ENCODE measurements around the gene ZBTB47.

Gene ZBTB47

DNA sequence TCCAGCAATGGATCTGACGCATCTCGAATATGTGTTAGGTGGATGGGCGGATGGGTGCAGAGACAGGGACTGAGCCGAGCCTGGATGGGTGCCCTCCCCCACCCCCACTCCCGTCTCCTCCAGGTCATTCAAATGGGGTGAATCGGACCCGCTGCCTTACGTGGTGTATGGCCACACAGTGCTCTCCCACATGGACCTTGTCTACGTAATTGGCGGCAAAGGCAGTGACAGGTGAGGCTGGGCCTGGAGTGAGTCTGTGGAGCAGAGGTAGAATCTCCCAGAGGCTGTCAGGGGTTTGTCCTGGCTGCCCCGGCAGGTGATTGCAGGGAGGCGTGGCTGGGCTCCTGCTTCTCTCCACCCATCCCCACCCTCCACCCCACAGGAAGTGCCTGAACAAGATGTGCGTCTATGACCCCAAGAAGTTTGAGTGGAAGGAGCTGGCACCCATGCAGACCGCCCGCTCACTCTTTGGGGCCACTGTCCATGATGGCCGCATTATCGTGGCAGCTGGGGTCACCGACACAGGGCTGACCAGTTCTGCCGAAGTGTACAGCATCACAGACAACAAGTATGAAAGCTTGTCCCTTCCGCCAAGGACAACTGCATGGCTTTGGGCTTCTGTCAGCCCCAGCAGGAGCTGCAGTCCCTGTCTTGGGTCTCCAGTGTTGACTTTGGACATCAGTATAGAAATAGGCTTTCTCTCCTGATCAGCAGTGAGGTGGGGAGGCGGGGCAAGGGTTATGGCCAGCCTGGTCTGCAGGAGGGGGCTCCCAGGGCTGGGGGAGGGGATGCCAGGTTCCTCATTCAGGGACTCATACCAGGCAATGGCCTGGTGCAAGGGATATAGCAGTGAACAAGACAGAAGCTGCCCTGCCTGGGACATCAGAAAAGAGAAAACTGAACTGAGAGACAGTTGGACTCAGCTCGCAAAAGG lies 35.3 kb downstream of the ZBTB47 start:
- H3K27ac ChIP-seq = no peak overlapping the region
- peaks cover 13% of the 10 kb centered on the region for H3K27me3 ChIP-seq (replicated peaks)
- no peak overlapping the region for H3K4me3 ChIP-seq (ENCODE audit: low read depth, low read length)
- H3K36me3 ChIP-seq (replicated peaks) = no peaks in the 10 kb centered on the region
- DNase-seq = no peak
- in situ Hi-C loops (cut with HindIII; ENCODE audit: low pct_ligation_motif_present, low sequenced_read_pairs) = no loop called here
- TF ChIP-seq, protein P1, sequence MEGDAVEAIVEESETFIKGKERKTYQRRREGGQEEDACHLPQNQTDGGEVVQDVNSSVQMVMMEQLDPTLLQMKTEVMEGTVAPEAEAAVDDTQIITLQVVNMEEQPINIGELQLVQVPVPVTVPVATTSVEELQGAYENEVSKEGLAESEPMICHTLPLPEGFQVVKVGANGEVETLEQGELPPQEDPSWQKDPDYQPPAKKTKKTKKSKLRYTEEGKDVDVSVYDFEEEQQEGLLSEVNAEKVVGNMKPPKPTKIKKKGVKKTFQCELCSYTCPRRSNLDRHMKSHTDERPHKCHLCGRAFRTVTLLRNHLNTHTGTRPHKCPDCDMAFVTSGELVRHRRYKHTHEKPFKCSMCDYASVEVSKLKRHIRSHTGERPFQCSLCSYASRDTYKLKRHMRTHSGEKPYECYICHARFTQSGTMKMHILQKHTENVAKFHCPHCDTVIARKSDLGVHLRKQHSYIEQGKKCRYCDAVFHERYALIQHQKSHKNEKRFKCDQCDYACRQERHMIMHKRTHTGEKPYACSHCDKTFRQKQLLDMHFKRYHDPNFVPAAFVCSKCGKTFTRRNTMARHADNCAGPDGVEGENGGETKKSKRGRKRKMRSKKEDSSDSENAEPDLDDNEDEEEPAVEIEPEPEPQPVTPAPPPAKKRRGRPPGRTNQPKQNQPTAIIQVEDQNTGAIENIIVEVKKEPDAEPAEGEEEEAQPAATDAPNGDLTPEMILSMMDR (IDR thresholded peaks at IDR 0.05; ENCODE audit: low read depth, low read length, missing control alignments) = no peak

DNA sequence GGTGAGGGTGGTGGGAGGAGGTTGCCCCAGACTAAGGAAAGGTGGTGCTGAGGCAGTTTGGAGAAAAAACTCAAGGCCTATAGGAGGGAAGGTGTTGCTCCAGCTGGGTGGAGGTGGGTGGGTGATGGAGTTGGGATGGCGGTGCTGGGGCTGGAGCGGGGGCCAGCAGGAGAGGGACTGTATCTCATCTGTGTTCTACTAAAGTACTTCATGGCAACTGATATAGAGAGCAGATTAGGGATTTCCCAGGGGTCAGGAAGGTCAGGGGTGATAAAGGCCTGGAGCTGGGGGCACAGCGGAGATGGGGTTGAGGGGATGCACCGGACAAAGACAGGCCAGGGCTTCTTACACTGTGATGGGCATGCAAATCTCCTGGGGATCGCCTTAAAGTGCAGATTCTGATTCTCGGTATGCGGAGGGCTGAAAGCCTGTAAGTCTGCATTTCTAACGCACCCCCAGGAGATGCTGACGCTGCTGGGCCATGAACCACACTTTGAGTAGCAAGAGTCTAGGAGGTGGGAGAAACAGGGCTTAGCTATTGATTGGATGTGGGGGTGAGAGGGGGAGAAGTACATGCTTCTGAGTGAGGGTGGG lies 36.0 kb downstream of the ZBTB47 start:
- in situ Hi-C loops (cut with HindIII; ENCODE audit: low pct_ligation_motif_present, low sequenced_read_pairs) = no loop called here
- Histone ChIP-seq H3K27ac (no peak overlapping the region), H3K4me3 (ENCODE audit: low read depth, low read length) (no peak overlapping the region), H3K36me3 (replicated peaks) (no peaks in the 10 kb centered on the region), H3K27me3 (replicated peaks) (peaks cover 13% of the 10 kb centered on the region)
- DNase-seq = no peak
- TF ChIP-seq, protein P1 (IDR thresholded peaks at IDR 0.05; ENCODE audit: low read depth, low read length, missing control alignments) = no peak

DNA sequence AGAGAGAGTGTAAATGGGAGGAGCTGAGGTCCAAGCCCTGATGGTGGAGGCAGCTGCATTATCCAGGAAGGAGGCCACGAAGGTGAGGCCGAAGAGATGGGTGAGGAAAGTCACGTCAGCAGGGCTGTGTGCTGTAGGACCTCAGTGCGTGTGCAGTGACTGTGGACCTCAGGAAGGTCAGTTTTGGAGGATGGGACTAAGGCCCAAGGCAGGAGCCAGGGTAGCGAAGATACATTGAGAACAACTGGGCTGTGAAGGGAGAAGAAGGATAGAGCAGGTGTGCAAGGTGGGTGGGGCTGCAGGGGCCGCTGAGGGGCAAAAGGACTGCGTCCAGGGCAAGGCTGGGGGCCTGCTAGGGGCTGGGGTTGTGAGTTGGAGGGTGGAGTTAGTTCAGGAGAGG lies 36.7 kb downstream of the ZBTB47 start:
- Histone ChIP-seq H3K27ac (no peak overlapping the region), H3K36me3 (replicated peaks) (no peaks in the 10 kb centered on the region), H3K27me3 (replicated peaks) (peaks cover 13% of the 10 kb centered on the region), H3K4me3 (ENCODE audit: low read depth, low read length) (no peak overlapping the region)
- DNase-seq = no peak
- TF ChIP-seq, protein P1 (IDR thresholded peaks at IDR 0.05; ENCODE audit: low read depth, low read length, missing control alignments) = no peak
- in situ Hi-C loops (cut with HindIII; ENCODE audit: low pct_ligation_motif_present, low sequenced_read_pairs) = no loop called here

DNA sequence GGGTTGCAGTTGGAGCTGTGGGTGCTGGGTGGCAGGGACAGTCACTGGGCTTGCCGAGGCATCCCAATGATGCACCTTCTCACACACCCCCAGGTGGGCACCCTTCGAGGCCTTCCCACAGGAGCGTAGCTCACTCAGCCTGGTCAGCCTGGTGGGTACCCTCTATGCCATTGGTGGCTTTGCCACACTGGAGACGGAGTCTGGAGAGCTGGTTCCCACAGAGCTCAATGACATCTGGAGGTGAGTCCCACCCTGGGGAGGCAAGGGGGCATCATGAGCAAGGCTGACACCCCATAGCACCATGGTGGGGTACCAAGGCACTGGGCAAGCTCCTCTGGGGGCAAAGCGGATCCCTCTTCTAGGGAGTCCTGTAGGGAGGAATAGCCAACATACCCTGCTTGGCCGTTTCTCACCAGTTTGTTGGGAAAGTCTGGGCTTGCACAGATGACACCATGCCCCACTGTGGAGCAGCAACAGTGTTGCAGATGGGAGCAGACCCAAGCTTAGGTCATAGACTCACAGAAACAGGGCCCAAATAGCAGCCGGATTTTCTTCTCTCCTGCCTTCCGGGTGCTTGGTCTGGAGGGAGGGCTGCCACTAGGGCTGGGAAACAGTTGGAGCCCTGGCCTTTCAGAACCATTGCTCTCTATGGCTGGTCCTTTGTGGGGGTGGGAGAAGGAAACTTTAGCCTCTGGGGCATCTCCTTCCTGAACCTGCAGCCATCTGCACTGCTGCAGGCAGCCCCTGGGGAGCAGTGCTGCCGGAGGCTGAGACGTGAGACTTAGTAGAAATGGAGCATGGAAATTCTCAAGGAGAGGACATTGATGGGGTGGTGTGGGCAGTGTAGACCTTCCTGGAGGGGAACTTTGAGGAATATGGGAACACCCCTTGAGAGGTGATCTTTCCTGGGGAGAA lies 37.5 kb downstream of the ZBTB47 start:
- in situ Hi-C loops (cut with HindIII; ENCODE audit: low pct_ligation_motif_present, low sequenced_read_pairs) = no loop called here
- TF ChIP-seq, protein P1 (IDR thresholded peaks at IDR 0.05; ENCODE audit: low read depth, low read length, missing control alignments) = no peak
- no peak for DNase-seq
- H3K4me3 ChIP-seq (ENCODE audit: low read depth, low read length) = no peak overlapping the region
- no peak overlapping the region for H3K27ac ChIP-seq
- no peaks in the 10 kb centered on the region for H3K36me3 ChIP-seq (replicated peaks)
- peaks cover 10% of the 10 kb centered on the region for H3K27me3 ChIP-seq (replicated peaks)

DNA sequence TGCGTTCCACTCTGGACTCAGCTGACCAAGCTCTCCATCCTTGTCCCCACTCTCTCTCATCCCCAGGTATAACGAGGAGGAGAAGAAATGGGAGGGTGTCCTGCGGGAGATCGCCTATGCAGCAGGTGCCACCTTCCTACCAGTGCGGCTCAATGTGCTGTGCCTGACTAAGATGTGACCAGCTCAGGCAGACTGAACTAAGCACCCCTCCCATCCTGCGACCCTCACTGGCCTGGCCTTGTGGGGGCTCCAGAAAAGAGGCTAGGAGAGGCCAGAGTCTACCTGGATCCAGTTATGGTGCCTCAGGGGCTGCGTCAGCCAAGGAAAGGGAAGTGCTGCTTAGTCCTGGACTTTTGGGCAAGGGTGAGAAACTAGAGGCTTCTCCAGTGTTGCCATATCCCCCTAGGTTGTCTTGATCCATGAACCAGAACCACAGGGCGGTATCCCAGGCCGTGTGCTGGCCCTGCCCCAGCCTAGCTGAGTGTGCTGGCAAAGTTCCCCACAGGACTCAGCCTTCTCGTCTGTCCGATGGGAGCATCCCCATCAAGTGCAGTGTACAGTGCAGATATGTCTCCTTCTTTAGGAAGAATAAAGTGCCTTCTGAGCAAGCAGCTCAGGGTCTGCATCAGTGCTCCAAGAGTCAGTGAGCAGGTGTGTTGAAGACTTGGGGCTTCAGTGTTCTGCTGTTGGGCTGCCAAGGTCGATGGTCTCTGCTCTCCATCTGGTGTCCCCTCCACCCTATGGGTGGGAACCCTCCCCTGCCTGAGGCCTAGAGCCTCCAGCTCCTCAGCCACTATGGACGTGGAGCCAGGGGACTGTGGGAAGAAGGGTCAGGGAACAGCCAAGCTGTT lies 38.5 kb downstream of the ZBTB47 start:
- in situ Hi-C loops (cut with HindIII; ENCODE audit: low pct_ligation_motif_present, low sequenced_read_pairs) = no loop called here
- TF ChIP-seq, protein P1 (IDR thresholded peaks at IDR 0.05; ENCODE audit: low read depth, low read length, missing control alignments) = no peak
- peaks cover 11% of the 10 kb centered on the region for H3K27me3 ChIP-seq (replicated peaks)
- H3K36me3 ChIP-seq (replicated peaks) = no peaks in the 10 kb centered on the region
- no peak overlapping the region for H3K27ac ChIP-seq
- DNase-seq = no peak
- no peak overlapping the region for H3K4me3 ChIP-seq (ENCODE audit: low read depth, low read length)
